CD4-positive, alpha-beta T cell treated with Interleukin-4 for 1 hour (primary cell): Measurements from ENCODE around the gene ATRNL1.

ENCODE experiments used
- DNase-seq, 2 donors: peaks; one replicate each; pipeline ENCODE4 v3.0.0-alpha.2; 2020 to 2022

Gene ATRNL1

GRCh38 chr10:115915429-115915828, 822.3 kb downstream of the ATRNL1 start:
- no peak for DNase-seq

GRCh38 chr10:115918812-115919211, 825.6 kb downstream of the ATRNL1 start:
- no peak for DNase-seq

- no peak for DNase-seq
Measured at GRCh38 chr10:115921795-115922194, 828.6 kb downstream of the ATRNL1 start.

GRCh38 chr10:115931309-115931708, 838.1 kb downstream of the ATRNL1 start:
- DNase-seq: no peak

GRCh38 chr10:115932099-115932498, 838.9 kb downstream of the ATRNL1 start:
- no peak for DNase-seq

GRCh38 chr10:115933098-115933497, 839.9 kb downstream of the ATRNL1 start:
- no peak for DNase-seq

GRCh38 chr10:115935731-115936130, 842.6 kb downstream of the ATRNL1 start:
- DNase-seq: no peak

GRCh38 chr10:115936926-115937767, 844.0 kb downstream of the ATRNL1 start:
- DNase-seq: no peak

GRCh38 chr10:115937768-115938056, 844.5 kb downstream of the ATRNL1 start:
- DNase-seq: no peak

GRCh38 chr10:115939101-115939854, 846.1 kb downstream of the ATRNL1 start:
- DNase-seq: no peak

GRCh38 chr10:115941361-115941771, 848.2 kb downstream of the ATRNL1 start:
- DNase-seq: no peak

GRCh38 chr10:115942101-115942500, 848.9 kb downstream of the ATRNL1 start:
- no peak for DNase-seq

GRCh38 chr10:115944538-115944937, 851.4 kb downstream of the ATRNL1 start:
- no peak for DNase-seq

- no peak for DNase-seq
Measured at GRCh38 chr10:115945701-115946445, 852.7 kb downstream of the ATRNL1 start.

- DNase-seq: no peak
Measured at GRCh38 chr10:115947104-115947503, 853.9 kb downstream of the ATRNL1 start.

GRCh38 chr10:115948465-115948864, 855.3 kb downstream of the ATRNL1 start:
- no peak for DNase-seq

GRCh38 chr10:115949282-115949844, 856.2 kb downstream of the ATRNL1 start:
- DNase-seq: no peak

- DNase-seq: no peak
Measured at GRCh38 chr10:115950320-115950719, 857.2 kb downstream of the ATRNL1 start.

- DNase-seq: no peak
Measured at GRCh38 chr10:115951242-115951641, 858.1 kb downstream of the ATRNL1 start.

- DNase-seq: no peak
Measured at GRCh38 chr10:115953281-115953680, 860.1 kb downstream of the ATRNL1 start.

GRCh38 chr10:115953968-115954367, 860.8 kb downstream of the ATRNL1 start:
- no peak for DNase-seq

GRCh38 chr10:115956225-115957011, 863.3 kb downstream of the ATRNL1 start:
- no peak for DNase-seq
